ENCODE data around the gene HLCS.

HLCS gene

DNA sequence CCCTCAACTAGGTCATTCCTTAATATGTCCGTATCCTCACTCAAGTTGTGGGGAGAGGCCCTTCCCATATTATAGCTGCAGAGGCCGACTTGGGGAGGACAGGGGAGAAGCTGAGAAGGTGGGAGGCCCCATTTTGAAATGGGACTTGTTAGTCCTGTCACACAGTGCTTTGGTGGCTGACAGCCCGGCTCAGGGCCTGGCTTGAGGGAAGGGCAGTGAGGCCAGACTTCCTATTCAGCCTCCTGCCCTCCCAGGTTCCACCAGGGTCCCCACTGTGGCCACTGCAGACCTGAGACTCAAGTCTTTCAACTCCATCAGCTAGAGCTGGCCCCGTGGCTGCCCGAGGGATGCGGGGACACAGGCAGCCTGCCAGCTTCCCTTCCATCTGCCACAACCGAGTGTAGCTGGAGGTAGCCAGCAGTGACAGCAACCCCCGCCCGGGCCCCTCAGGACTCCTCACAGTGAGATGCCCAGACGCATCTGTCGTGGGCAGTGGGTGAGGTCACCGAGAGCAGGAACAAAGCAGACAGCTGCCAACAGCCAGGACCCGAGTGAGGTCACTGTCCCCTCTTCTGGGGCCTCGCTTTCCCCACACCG lies 230.6 kb downstream of the HLCS start:
- DNase-seq = no peak

DNA sequence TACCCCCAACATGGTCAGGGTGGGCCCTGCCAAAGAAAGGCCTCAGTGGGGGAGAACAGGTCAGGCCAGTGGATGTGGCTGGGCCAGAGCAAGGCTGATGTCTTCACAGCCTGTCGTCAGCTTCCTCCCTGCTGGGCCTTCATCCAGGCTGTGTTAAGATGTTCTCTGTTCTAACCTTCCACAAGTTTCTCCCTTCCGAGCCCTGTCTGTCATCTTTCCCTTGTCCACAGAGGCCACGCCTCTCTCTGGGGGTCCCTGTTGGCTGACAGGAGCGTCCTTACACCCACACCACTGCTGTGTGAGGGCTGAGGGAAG lies 231.3 kb downstream of the HLCS start:
- DNase-seq = no peak

DNA sequence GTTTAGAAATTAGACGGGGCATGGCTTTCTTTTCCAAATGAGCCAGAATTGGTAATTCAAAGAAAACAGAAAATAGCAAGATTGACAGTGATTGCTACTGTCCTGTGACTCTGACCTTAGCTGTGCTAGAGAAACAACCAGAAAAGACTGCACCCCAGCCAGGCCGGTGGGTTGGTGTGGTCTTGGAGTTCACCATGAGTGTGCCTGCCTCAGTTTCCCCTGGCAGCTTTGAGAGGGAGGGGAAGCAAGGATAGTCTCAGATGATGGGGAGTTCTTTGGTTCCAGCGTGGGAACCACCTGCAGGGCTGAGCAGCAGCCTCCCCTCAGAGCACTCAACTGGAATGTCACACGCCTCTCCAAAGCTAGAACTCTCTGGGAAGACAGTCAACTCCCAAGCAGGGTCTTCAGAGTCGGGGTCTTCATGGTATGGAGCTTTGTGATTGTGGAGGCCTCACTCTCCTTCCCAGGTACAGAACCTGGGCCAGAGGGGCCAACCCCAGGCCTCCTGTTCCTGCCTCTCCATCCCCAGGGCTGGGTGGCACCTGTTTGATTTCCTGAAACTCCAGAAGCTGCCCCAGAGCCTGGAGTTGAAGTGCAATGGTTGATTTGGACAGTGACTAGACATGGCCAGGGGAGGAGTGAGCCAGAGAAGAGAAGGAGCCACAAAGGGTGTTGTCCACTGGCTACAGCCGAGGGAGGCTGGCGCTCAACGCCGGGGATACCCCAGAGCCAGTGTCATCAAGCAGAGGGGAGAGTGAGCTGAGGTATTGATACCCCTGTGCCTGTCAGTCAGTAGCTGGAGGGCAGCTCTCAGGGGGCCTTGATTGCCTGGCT lies 231.9 kb downstream of the HLCS start:
- DNase-seq = no peak

DNA sequence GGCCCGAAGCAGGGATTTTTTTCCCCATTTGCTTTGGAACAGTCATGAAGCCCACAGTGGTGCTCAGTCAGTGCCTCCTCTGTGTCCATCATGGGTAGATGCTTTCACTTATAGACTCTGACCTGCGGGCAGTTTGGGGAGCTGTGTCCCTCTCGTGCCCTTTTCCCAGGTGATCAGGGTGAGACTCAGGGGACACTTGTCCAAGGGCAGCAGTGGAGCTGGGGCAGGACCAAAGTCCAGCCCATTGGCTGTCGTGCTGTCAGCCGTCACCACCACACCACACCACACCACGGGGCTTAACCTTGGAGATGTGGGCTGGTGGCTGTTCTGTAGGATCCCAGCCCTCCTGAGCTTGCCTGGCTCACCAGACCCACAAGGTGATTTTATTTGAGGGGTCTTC lies 232.6 kb downstream of the HLCS start:
- no peak for DNase-seq

DNA sequence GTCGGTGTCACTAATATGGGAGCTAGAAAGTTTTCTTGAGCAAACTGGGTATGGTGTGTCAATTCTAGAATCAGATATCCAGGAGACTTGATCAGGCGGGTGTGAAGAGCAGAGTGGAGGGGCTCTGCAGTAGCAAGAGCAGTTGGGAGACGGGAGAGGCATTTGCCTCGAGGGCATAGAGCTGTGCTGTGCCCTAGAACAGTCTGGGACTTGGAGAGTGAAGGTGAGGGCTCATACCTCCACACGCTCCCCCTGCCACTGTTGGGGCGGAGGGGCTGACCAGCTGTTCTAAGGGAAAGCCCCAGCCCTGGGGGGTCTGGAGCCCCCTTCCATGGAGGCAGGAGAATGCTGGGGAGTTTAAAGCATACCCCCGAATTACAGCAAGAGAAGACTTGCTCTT lies 233.7 kb downstream of the HLCS start:
- DNase-seq = no peak

DNA sequence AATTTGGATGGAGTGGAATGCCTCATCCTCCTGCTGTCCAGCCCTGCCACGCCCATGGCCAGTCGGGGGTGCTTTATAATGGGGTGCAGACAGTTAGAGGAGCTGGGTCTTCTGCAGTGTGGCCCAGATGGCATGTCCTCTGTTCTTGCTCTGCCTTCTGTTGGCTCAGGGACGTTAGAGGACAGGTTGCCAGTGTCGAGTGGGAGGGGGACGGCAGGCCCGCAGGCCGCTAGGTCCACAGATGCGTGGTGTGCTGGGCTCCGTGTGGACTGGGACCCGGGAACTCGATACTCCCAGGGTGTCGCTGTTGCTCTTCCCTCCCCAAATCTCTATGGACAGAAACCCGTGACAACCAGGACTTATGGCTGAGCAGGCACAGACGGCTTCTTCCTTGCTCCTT lies 234.3 kb downstream of the HLCS start:
- DNase-seq = no peak

DNA sequence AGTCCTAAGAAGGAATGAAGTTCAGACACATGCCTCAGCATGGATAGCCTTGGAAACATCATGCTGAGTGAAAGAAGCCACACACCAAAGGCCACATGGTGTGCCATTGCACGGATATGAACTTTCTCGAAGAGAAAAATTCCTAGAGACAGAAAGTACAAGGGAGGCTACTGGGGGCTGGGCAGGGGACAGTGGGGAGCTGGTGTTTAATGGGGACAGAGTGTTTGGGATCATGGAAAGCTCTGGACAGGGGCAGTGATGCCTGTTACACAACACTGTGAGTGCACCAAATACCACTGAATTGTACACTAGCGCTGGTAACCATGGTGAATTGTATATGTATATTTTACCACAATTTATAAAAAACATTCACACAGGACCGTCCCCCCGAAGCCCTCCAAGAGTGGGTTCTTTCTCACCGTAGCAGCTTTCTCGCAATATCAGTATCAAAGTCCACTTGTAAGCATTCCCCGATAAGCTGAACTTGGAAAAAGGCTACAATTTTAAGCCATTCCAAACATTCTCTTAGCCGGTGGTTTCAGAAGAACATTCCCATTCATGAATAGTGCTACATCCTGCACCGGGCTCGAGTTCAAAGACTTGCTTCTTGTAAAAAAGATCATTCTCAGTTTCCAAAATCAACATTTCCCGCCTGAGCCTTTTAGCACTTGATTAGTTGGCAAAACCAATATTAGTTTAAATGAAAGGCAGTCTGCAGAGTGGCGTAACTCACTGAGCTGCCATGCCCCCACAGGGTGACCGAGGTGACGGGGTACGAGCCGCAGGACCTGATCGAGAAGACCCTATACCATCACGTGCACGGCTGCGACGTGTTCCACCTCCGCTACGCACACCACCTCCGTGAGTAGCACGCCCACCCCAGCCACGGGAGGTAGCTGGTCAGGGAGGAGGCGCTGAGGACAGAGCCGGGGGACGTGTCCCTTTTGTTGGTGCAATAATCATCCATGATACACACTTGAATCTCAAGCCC lies 235.9 kb downstream of the HLCS start:
- no peak for DNase-seq

DNA sequence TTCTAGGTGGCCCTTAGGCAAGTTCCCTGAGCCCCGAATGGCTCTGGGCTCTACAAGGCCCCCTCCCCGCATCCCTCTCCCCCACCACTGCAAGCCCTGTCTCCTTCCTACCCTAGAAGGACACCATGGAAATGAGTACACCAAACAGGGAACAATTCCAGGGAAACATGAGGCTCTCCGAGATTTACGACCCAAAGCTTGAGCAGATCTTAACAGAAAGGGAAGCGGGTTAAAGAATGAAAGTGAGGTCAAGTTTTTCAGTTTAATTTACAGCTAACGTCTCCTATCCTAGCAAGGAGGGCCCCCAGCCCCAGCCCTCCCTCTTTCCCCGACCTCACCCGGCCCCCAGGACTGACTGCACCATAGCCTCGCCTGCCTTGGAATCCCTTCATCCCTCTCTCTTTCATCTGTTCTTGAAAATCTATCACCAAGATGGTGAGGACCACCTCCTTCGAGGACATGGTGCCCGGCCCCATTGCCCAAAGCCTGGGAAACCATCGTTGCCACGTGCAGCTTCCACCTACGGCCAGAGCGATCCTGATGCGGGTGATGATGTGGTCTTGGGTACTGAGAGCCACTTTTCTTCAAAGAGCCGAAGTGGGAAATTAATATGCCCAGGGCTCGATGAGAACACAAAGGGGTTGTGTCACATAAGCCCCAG lies 237.0 kb downstream of the HLCS start:
- DNase-seq = no peak

DNA sequence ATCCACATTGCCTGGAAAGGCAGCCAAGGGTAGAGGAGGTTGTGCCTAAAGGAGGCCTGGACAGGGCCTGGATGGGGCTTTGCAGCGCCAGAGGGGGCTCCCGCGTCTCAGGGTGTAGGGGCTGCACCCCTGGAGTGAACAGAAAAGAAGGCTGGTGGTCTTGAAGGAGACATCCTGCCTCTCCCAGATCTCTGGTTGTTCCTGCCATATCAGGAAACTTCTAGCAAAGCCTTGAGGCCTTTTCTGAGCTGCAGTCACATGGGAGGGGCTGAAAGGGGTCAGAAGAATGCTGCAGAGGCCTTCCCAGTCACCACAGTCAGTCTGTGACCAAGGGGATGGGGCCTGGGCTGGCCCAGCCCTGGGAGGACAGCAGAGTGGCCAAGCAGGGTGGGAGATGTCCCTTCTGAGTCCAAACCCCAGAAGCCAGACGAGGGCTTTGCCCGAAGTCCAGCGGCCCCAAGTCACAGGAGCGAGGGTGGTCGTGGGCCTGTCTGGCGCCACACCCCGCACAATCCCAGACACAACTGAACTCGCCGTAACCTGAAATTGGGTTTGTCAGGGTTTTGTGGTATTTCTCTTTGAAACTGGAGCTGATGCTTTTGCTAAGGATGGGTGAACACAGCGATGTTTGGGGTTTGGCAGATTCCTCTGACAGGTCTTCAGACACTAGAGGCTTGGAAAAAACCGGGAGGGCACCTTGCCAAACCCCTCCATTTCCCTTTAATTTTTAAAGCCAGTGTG lies 237.9 kb downstream of the HLCS start:
- no peak for DNase-seq

DNA sequence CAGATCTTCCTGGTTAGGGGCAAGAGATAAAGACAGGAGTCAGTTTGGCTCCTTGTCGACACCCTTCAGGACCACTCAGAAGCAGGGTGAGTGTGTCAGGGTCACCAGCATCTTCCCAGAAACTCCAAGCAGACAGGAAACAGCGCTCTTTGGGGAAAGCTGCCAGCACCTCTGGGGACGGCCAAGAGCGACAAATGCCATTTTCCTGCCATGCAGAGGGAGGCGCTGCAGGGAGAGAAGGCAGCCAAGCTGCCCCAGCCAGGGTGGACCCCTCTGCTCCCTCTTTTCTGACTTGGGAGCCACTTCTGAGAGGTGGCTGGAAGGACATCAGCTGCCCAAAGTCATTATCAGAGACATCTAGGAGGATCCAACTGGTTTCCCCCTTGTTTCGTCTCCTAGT lies 238.6 kb downstream of the HLCS start:
- DNase-seq = no peak

DNA sequence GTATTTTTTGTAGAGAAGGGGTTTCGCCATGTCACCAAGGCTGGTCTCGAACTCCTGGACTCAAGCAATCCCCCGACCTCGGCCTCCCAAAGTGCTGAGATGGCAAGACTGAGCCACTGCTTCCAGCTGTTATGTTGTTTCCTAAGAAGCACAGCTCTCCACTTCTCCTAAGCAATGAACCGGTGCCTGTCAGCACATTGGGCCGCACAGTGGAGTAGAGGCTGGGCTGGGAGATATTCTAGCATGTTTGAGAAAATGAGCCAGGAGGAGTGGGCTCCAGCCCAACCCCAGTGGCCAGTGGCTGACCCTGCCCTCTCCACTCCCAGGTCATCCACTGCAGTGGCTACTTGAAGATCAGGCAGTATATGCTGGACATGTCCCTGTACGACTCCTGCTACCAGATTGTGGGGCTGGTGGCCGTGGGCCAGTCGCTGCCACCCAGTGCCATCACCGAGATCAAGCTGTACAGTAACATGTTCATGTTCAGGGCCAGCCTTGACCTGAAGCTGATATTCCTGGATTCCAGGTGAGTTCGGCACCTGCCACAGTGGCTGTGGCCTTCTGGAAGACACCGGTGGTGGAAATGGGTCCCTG lies 240.6 kb downstream of the HLCS start:
- no peak for DNase-seq

DNA sequence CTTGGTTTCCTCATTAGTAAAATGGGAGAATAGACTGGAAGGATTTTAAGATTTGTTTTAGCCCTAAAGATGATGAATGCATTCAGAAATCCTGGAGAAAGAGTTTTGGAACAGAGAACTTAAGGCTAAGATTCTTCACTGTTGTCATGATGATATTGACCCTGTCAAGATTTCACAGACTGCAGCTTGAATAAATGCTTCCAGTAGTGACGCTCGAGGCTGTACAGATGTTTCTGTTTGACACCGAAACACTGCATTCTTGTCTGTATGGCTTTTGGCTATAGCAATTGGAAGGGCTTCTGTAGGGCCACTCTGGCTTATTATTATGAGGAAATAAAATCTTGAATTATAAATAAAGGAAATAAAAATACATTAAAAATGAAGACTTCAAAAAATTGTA lies 241.8 kb downstream of the HLCS start:
- no peak for DNase-seq

DNA sequence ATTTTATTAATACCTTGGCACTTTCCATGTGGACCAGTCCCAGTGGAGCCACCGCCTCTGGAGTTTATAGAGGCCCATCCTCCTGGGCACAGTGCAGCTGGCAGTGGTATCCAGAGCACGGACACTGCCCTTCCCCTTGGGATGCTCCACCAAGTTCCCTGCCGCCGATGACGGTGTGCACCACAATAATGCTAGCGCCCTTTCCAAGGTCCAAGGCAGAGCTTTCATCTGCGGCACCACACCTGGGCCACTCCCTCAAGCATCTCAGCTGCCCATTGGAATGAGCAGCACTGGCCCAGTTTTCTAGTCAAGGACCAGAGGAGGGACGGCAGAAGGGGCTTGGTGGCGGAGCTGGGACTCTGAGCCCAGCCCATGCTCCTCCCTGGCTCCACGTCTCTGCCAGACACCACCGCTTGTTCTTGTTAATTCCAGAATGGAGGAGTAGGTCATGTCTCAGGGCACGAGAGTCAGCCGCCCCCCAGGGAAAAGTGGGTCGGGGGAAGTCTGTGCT lies 243.0 kb downstream of the HLCS start:
- DNase-seq = no peak

DNA sequence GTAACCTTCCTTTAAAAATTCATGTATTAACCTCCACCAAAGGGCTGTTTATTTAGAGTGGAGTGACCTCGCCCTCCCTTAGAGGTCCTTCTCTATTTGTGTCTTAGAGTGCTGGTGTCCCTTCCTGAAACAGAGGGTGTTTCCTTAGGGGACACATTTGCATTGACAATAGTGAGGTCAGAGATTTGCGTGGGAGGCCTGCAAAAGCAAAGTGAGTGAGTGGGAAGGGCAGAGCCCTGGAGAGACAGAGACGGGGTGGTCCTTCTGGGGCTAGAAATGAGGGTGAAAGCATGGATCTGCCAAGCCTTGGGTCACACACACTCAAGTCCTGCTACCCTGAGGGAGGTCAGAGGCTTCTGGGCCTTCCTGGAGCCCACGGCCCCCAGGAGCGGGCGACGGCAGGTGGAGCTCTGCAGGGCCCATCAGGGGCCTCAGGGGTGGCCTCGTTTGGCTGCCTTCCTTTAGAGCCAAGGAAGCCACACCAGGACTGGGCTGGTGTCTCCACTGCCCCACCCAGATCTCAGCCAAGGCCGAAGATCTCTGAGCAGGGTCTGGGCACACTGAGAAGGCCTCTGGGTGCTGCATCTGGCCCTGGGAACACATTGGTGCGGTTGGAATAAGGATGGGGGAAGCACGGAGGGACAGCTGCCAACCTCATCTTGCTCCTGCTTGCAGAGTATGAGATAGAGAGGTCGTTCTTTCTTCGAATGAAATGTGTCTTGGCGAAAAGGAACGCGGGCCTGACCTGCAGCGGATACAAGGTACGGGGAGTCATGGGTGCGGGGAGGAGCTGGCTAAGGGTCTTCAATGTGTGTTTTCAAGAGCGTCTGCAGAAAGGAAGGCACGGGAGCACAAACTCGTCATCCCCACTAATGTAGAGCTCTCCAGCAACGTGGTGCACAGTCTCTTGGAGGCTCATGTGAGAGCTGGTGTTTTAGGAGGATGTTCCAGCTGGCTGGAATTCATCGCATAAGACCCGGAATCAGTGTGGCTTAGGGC lies 243.8 kb downstream of the HLCS start:
- DNase-seq = no peak

DNA sequence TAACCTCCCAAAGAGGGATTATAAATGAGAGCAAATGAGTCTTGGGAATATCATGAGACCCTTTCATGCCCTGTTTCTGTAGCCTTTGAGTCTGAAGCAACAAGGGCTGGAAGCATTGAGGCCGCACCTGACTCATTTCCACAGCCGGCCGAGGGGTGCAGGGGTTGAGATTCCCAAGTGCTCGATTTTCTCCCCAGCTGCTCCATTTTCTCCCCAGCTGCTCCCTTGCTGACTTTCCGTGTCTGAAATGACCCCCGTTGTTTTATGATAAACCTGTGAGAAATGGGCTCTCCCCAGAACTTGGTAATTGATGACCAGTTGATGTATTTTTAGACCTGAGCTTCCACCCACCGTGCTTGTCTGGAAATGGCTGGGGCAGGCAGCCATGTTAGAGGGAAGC lies 244.7 kb downstream of the HLCS start:
- no peak for DNase-seq

DNA sequence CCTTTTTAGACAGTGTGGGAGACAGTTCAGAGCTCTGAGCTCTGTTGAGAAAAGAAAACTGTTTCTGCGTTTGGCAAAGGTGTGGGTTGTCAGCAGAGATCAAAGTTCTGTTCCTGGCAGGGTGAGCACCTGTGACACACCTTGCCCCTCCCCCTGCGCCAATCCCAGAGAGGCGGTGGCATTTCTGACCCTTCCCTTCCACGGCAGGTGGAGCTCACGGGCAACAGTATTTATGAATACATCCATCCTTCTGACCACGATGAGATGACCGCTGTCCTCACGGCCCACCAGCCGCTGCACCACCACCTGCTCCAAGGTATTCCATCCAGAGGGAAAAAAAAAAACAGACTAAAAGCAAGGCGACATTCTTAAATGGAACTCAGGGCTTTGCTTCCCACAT lies 246.9 kb downstream of the HLCS start:
- DNase-seq = no peak

DNA sequence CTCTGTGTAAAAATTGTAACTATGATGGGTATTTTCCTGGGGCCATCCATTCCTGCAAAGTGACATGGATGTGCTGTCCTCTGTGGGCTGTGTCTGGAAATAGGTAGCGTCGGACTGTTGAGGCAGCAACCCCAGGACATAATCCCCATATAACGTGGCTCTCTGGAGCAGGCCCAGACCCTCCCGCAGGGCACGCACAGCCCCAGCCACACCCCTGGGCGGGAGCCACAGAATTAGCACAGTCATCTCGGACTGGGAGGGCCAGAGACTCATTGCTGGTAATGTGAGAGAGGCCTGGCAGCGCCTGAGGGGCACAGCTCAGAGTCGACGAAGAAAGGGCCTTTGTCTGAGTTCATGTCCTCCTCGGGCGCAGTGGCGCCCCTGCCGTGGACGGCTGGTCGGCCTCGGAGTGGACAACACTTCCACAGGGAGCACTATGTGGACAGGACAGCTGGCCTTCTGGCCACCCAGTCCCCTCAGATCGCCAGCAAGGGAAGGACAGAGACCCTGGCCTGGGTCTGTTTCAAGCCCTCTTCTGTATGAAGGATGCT lies 247.4 kb downstream of the HLCS start:
- no peak for DNase-seq

DNA sequence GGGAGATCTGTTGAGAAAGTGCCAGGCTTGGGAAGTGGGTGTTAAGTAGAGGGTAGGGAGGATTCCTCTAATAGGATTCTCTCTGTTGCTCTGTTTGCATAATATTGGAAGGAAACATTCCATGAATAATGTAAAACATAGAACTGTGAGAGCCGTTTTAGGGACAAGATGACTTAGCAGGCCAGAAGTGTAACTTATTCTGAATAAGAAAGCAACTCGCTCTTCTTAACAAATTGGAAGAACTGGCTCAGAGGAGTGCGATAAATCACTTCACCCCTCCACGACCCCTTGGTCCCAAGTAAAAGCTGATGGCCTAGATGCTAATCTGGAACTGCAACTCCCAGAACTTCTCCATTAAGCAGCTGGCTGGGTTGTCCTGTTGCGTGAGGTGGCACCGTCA lies 248.5 kb downstream of the HLCS start:
- DNase-seq = no peak

DNA sequence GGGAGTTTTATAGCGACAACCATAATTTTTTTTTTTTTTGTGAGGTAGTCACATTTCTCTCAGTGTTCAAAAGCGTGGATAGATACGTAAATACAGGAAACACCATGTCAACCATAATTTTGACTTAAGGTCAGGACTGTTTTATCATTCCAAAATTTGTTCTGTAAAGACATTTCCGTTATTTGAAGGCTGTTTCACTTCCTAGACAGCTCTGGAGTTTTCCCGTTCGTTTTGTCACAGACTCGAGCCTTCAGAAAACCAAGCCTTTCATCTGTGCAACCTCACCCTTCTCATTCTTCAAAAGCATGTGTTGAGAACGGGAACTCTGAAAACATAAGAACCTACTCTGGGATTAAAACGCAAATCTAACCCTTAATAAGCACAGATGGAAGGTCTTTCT lies 249.6 kb downstream of the HLCS start:
- DNase-seq = no peak

DNA sequence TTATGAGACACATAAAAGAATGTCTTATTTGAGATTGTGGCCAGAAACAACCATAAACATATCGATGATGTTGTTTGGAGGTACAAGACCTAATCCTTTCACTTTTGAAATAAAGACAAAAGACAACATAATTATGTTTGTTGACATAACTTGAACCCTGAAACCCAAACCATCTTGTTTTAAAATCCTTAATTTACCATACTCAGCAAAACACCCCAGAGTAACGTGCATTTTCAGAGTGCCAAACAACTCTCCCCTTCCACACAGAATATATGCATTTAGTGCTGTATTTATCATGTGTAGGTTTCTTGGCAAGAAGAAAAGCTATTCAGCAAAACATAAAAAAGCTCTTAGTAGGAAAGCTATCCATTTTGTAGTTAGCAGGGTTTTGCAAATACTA lies 250.1 kb downstream of the HLCS start:
- no peak for DNase-seq

All from NCI-H446 treated with DMSO at 0.1 percent for 48 hours (cell line).